ENCODE results near the gene SSRP1.
"Not testable (repeated sequence)": the region's sequence is repeated elsewhere in the genome, so short reads cannot be mapped to it uniquely, and the experiment has no call there.

Gene SSRP1, protein sequence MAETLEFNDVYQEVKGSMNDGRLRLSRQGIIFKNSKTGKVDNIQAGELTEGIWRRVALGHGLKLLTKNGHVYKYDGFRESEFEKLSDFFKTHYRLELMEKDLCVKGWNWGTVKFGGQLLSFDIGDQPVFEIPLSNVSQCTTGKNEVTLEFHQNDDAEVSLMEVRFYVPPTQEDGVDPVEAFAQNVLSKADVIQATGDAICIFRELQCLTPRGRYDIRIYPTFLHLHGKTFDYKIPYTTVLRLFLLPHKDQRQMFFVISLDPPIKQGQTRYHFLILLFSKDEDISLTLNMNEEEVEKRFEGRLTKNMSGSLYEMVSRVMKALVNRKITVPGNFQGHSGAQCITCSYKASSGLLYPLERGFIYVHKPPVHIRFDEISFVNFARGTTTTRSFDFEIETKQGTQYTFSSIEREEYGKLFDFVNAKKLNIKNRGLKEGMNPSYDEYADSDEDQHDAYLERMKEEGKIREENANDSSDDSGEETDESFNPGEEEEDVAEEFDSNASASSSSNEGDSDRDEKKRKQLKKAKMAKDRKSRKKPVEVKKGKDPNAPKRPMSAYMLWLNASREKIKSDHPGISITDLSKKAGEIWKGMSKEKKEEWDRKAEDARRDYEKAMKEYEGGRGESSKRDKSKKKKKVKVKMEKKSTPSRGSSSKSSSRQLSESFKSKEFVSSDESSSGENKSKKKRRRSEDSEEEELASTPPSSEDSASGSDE

DNA sequence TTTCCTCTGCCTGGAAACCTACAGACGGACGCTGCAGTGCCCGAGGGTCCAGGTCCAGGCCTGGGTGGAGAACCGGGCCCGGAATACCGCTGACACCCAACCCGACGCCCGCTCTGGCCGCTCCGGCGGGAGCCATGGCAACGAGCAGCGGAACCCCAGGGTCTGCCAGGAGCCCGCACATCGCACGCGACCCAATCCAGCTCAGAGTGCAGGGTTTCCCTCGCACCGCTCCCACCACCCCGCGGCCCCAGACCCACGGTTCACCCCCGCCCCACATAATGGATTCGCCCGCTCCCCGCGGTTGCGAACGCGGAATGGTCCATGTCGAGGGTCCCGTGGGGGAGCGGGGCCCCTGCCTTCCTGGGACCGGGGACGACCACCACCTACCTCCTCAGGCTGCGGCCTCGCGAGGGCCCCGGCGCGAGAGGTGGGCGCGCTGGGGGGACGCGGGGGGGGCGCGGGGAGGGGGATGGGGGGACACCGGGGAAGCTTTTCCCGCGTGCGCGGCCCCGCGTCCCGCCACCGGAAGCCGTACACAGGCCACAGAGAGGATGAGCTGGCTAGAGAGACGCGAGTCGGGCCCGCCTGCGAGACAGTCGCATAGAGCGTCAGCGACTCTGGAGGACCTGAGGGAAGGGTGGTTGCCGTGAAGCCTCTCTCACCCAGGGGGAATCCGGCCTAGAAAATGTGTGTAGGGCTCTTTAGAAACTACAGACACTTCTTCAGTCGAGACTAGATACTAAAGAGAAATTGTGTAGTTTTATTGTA lies at the start of gene SSRP1:
Gene SSRP1, minus strand, starts transcription at position 550 of the 768 bp plus-strand sequence. CDS start 771 bp downstream, outside the sequence.
- DNase-seq (ENCODE audit: low read depth in 2 of 2), result peak; percentile 60 to 64

DNA sequence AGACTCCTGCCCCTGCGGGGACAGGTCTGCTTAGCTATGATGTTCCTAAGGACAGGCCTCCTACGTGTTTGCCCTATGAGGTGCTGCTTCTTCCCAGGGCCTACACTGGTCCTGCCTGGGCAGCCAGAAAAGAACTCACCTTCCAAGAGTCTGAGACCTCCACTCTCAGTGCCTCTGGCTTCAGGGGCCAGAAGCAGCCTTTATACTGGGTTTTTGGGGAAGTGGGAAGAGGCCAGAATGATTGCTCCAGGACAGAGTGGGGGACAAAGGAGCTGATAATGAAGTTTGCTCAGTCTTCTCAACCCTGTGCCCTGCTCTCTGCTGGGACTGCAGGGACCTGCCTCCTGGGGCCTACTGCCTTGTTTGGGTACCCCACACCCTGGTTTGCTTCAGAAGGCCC lies 45.3 kb upstream of the SSRP1 start, which contains the start of gene PRG3:
Gene PRG3, minus strand, starts transcription at position 176 of the 400 bp plus-strand sequence. CDS start 442 bp downstream, outside the sequence.
- DNase-seq (ENCODE audit: low read depth in 2 of 2), result no peak

DNA sequence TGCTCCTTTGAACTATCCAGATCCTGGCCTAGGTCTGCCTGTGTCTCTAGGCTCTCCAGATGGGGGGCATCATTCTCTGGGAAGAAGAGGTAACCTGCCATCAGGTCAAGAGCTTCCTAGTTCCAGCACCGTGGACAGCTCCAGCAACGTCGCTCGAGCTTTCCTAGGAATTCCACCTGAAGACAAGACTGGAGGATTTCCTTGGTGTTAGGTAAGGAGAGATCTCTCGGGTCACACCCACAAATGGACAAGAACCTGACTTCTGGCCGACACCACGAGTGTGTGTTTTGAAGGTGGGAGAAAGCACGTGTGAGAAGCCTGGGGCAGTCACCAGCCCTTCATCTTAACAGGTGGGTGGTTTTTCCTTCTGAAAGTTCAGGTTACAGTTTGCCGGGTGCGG lies 44.0 kb upstream of the SSRP1 start:
- DNase-seq (ENCODE audit: low read depth in 2 of 2), result no peak

DNA sequence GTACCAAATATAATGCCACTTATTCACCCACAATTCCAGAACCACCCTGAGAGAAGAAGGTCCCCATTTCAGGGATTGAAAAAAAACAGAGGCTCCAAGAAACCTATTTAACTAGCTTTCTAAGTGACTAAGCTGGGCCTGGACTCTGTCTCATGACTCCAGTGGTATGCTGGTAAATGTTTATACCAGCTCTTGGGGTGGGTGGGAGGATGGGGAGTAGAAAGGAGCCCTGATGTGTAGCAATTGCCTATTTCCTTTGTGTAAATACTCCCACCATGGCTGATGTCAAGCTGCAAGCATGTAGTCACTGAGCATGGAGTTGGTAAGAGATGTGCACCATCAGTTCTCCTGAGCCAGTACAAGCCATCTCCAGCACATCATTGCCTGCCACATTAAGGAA lies 42.5 kb upstream of the SSRP1 start:
- no peak for DNase-seq (ENCODE audit: low read depth in 2 of 2)

DNA sequence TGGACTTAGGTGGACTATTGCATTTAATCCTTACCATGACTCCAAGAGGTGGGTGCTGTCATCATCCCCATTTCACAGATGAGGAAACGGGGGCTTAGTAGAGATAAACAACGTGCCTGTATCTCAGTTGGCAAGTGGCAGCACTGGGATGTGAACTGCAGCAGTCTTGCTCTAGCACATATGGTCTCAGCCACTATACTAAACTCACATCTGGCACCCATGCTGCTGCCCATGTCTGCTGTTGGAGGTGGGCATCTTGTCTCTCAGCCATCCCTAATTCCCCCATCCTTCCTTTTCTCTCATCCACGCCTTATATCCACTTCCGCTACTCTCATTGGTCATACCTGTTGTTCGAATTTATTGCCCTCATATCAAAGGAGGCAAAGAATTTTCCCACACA lies 41.4 kb upstream of the SSRP1 start:
- no peak for DNase-seq (ENCODE audit: low read depth in 2 of 2)

DNA sequence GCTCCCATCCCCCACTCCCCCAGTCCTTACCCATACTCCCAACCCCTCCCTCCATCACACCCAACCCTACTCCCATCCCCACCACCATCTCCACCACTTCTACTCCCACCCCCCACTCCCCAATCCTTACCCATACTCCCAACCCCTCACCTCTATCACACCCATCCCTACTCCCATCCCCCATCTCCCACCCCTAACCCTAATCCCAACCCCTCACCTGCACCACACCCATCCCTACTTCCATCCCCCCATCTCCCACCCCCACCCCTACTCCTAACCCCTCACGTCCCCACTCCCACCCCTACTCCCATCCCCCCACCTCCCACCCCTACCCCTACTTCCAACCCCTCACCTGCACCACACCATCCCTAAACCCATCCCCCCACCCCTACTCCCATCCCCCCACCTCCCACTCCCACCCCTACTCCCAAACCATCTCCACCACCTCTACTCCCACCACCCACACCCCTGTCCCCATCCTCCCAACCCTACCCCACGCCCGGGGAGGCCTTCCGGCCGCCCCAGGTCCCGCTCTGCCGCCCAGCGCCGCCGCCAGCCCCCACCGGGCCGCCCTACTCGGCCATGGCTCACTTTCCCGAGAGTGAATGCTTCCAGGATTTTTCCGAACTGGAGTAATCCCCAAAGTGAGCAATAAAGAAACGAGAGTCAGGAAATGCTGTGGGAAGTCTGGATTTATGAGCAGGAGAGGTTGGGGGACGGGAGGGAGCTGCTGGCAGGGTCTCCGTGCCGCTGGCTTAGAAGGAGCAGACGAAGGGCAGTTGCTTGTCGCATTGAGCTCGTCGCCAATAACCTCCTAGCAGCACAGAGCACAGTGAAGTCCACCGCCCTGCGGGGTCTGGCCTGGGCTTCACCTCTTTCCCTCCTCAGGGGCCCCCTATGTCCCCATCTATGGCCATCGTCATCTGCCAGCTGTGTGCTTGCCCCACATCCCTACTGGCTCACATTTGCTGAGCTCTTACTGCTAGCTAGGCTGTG lies 40.7 kb upstream of the SSRP1 start:
- no peak for DNase-seq (ENCODE audit: low read depth in 2 of 2)

DNA sequence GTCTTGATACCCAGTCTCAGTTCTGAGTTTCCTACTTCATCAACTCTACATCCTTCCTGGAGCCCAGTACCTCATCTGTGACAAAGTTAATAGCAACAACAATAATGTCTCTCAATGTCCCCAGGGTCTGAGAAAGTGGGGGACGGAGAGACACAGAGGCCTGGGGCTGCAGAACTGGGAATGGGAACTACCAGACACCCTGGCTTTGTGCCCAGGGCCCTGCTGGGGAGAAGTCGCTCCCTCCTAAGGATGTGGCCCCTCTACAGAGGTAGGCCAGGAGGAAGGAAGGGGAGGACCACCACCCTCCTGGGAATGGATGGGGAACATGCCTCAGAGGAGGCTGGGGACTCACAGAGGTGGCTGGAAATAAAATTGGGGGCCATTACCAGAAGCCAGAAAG lies 39.8 kb upstream of the SSRP1 start:
- DNase-seq (ENCODE audit: low read depth in 2 of 2), result no peak

DNA sequence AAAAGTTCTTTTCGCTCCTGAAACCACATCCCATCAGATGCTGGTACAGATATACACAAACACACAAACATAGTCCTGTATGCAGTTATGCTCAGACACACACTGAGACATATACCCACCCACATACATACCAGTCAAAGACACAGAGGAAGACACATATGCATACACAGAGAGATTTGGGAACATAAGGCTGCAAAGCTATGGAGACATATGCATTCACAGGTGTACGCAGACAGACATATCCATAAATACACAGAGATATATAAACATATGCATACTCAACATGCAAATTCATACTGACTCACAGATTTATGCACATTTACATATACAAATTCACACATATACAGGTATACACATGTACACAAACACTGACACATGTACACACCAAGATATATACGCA lies 39.3 kb upstream of the SSRP1 start:
- DNase-seq (ENCODE audit: low read depth in 2 of 2), result no peak

DNA sequence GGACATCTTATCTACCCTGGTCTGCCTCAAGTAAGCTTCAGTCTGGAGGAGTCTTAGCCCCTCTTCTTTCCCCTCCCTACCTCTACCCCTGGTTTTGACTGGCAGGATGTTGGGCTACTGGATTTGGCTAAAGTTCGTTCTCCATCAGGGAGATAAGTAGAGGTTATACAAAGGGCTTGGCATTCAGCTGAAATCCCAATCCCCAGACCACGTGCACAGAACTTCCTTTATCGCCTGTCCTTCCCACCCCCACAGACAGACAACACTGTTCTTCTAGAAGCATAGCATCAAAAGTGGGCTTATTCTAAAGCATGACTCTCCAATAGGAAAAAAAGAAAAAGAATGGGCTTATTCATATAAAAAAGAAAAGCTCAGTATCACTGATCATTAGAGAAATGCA lies 37.5 kb upstream of the SSRP1 start:
- DNase-seq (ENCODE audit: low read depth in 2 of 2), result no peak

DNA sequence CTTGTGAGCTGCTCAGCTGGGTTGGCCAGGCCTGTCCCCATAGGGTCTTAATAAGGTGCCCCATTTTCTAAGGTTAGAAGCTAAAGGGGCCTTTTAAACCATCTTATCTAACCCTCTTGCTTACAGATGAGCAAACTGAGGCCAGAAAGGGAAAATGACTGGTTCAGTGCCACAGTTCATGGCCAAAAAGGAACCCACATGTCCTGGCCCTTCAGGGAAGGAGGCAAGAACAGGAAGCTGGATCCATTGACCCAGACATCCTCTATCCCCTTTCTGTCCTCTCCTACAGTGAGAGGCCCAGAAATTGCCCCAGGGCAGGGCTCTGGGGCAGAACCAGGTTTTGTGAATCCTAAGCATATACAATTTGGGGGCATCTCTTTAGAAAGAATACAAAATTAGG lies 35.2 kb upstream of the SSRP1 start:
- no peak for DNase-seq (ENCODE audit: low read depth in 2 of 2)

DNA sequence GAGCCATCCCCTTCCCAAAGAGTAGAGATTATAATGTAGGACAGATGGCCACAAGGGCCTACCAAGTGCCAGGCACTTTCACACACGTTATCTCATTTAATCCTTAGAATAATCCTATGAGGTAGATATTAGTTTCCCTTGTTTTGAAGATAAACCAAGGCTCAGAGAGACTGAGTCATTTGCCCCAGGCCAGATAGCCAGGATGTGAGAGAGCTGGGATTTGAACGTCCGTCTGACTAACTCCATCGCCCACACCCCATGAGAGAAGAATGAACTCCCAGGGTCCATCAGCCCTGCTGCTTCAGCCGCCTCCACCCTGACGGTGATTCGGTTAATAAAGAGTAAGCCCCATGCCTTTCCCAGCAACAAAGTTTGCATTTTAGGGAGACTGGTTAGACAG lies 34.6 kb upstream of the SSRP1 start:
- no peak for DNase-seq (ENCODE audit: low read depth in 2 of 2)

DNA sequence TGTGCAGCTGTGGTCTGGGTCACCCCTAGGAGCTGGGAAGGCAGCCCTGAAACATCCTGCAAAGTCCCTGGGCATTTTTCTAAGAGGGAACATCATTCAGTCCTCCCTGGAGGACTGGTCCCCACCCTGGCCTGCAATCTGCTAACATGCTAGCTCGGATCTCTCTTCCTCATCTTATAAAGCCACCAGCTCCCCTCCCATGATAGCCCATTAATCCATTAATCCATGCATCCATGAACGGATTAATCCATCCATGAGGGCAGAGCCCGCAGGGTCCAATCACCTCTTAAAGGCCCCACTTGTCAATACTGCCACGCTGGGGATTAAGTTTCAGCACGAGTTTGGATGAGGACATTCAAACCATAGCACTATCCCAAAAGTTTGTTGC lies 33.1 kb upstream of the SSRP1 start:
- no peak for DNase-seq (ENCODE audit: low read depth in 2 of 2)

DNA sequence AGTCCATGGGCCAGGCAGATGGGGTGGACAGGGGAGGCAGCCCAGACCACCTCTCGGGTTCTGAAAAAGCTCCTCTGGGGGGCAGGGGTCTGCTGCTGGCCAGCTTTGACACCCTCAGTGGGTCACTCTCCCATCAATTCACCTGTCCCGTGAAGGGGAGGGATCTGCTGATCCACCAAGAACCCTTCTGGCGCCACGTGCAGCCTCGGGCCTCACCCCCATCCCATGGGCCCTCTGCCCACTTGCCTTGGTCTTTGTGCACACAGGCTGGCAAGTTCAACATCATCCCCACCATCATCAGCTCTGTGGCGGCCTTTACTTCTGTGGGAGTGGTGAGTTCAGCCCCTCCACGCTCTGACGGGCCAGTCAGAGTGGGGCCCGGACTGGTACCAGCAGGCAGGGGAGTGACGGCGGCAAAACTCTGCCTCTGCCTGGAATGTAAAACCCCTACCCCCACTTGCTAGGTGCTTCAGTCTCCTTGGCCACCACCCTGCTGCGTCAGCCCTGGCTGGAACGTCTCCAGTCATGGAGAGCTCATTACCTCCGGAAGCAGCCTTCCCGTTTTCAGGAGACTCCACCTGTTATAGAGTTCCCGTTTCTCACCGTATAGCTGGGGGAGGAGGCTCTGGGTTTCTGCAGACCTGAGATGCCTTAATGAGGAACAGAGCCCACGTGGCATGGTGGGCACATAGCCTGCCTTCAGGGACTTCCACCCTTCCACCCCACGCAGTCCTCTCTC lies 32.6 kb upstream of the SSRP1 start:
- DNase-seq (ENCODE audit: low read depth in 2 of 2), result no peak

DNA sequence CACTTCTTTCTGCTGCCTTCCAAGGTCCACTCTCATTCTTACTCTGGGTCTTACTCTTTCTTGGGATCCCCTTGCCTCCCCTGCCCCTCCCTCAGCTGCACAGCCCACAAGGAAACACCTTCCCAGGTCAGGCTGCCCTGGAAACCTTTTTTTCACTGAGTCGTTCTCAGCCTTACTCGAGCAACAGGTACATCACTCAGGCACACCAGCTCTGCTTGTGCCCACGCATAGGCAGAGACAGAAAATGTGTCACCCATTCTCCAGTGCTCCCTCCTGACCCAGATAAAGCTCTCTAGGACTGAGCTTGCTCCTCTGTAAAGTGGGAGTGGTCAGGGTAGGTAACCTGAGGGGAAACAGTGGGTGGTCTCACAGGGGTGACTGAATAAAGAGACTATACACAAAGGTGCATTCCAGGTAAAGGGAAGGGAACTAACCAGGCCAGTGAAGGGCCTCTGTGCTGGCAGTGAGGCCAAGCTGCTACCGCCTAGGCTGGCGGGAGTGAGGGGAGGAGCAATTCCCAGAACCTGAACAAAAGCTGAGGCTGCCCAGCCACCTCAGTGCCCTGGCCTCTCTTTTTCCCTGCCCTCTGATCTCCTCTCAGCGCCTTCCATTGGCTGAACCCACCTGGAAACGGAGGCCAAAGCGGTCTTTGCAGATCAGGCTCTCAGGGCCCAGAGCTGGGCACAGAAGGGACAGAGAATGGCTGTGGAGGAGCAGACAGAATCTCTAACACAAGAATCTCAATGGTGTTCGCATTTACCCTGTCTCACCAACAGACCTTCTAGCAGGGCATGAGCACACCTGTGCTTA lies 29.4 kb upstream of the SSRP1 start:
- no peak for DNase-seq (ENCODE audit: low read depth in 2 of 2)

DNA sequence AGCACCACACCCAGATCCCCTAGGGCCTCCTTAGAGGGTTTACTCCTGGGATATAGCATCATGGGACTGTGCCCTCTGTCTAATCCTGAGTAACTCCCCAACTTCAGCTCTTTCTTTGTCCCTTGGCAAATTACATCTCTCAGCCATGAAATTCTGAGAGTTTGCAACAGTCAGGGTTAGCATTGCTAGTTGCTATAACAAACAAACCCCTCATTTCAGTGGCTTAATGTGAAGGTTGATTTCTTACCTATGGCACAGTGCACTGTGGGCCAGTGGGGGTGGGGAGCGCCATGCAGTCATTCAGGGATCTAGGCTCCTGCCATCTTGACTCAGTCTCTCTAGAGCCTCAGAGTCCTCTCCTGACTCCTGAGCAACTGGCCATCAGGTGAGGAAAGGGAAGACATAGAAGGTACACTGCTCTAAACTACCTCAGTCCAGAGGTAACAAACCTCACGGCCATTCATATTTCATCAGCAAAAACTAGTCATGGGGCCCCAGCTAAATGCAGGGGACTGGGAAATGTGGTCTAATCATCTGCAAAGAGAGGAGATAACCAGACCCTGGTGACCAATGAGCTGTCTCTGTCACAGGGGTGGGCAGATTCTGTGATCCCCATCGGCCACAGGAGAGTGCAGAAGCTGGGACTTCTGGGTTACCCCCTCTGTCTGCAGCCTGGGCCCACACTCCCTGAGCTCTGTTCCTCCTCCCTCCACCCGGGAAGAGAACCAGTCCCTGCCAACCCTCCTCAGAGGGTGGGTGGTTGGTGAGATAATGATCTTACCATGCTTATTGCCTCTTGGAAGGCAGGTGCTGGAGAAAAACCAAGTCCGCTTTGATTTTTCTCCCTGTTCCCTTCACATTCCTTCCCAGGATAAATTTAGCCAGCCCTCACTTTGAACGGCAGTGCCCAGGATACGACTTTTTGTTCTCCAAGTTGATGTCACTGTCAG lies 27.7 kb upstream of the SSRP1 start:
- DNase-seq (ENCODE audit: low read depth in 2 of 2), result no peak

DNA sequence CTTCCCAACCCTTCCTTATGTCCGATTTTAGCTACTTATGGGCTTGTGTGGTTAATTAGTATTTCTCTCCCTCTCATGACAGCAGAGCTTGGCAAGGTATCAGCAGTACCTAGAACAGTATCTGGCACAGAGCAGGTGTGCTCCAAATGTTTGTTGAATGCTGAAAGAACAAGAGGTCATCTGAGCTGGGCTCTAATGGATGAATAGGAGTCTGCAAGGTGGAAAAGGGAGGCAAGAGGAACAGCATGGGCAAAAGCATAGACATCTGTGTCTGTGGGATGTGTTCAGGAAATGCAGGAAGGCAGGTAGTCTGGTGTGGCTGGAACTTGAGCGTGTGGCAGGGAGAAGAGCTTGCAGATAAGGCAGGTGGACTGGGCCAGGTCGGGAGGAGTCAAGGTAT lies 26.2 kb upstream of the SSRP1 start:
- DNase-seq (ENCODE audit: low read depth in 2 of 2), result no peak

DNA sequence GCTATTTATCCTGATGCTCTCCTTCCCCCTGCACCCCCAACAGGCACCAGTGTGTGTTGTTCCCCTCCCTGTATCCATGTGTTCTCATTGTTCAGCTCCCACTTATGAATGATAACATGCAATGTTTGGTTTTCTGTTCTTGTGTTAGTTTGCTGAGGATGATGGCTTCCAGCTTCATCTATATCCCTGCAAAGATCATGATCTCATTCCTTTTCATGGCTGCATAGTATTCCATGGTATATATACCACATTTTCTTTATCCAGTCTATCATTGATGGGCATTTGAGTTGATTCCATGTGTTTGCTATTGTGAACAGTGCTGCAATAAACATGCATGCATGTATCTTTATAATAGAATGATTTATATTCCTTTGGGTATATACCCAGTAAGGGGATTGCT lies 25.7 kb upstream of the SSRP1 start:
- not testable (repeated sequence) for DNase-seq (ENCODE audit: low read depth in 2 of 2)

DNA sequence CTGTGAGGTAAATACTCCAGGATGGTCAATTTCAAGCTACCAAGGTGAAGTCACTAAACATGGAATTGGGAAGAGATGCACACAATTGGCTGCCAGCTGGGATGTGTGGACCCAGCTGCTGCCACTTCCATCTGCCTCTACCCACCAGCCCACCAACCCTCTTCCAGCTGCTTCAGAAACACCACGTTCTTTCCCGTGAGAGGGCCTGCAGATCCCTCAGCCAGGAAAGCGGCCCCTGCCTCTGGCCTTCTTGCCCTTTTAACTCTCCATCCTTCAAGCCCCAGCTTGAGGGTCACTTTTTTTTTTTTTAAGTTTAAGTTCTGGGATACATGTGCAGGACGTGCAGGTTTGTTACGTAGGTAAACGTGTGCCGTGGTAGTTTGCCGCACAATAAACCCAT lies 25.3 kb upstream of the SSRP1 start:
- no peak for DNase-seq (ENCODE audit: low read depth in 2 of 2)
